ENCODE data around the gene CLDND2. TPM values are rescaled to one million over a fixed set of nuclear protein-coding genes. Genes with fewer than 3 reads are reported as not detected.
"Not testable (repeated sequence)": the region's sequence is repeated elsewhere in the genome, so short reads cannot be mapped to it uniquely, and the experiment has no call there.

CLDND2 gene, protein sequence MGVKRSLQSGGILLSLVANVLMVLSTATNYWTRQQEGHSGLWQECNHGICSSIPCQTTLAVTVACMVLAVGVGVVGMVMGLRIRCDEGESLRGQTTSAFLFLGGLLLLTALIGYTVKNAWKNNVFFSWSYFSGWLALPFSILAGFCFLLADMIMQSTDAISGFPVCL
- total RNA-seq (1.1 TPM), polyA plus RNA-seq (ENCODE audit: insufficient read depth, low read depth, low replicate concordance) (6.9 TPM)
- long read RNA-seq, donor 1 = 0 reads
- long read RNA-seq, donor 2 = 0 reads
- long read RNA-seq, donor 3 = 0 reads
- long read RNA-seq, donor 4 = 0 reads
- long read RNA-seq, donor 5 = 0 reads
- long read RNA-seq, donor 6 = 0 reads
- long read RNA-seq, donor 7 = 0 reads
- long read RNA-seq, donor 8 = 0 reads
- long read RNA-seq, donor 9 = 0 reads
- long read RNA-seq, donor 10 = 0 reads

DNA sequence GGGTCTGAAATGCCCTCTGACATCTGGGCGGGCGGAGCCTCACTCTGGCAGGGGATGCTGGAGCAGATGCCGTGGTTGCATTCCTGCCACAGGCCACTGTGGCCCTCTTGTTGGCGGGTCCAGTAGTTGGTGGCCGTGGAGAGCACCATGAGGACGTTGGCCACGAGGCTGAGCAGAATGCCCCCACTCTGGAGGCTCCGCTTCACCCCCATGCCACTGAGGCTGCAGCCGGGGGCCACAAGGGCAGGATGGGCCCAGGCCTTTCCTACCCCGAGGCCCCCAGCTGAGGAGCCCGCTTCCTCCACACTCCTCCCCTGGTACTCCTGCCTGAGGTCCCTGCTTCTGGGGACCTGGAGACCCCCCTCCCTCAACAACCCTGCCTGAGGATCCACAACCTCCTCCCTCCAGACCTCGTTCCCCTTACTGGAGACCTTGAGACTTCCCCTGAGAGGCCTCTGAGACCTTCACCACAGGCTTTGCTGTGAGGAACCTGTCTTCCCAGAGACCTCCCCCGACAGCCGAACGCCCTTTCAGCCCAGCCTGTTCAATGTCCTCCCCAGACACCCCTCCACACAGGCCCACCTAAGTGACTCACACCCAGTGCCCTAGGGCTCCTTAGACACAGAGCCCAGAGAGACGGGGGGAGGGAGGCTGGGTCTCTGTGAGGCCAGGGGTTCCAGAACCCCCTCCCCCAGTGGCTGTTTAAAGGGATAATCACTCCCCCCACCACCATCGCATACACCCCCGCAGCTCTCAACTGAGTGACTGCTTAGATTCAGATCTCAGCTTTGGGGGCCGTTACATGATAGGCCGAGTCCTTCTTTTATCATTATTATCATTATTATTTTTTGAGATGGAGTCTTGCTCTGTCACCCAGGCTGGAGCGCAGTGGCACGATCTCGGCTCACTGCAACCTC lies at the start of gene CLDND2:
CLDND2 (minus strand) TSS at position 638 of the 917 bp plus-strand sequence; CDS start at position 212, 426 bp downstream.
- DNase-seq (peak in 1 of 5 donors; percentile 25), FAIRE-seq (no peak)
- Histone ChIP-seq H3K9me3 (ENCODE audit: control insufficient read depth in 2 of 3, insufficient read depth in 1 of 3, low read length in 3 of 3) (no peaks in the 10 kb centered on the region), H3K4me1 (ENCODE audit: control insufficient read depth in 2 of 3, insufficient read depth in 2 of 3, low read depth in 1 of 3, low read length in 3 of 3) (peaks cover 0 to 17% (median 0%) of the 10 kb centered on the region in 3 donors), H3K4me3 (ENCODE audit: low read length in 3 of 3) (peak within 1 kb of the TSS; percentile 60 to 94 (median 70)), H3K27me3 (ENCODE audit: control insufficient read depth, insufficient read depth, low read length) (no peaks in the 10 kb centered on the region), H3K9ac (ENCODE audit: low read length in 3 of 3) (peak within 1 kb of the TSS; percentile 22 to 59 (median 55)), H3K36me3 (ENCODE audit: control insufficient read depth in 2 of 3, insufficient read depth in 3 of 3, low read length in 3 of 3) (no peaks in the 10 kb centered on the region), H3K27ac (ENCODE audit: low read depth in 2 of 2, low read length in 2 of 2) (peak within 1 kb of the TSS; percentile 63 to 68)
- TF ChIP-seq, protein P1, sequence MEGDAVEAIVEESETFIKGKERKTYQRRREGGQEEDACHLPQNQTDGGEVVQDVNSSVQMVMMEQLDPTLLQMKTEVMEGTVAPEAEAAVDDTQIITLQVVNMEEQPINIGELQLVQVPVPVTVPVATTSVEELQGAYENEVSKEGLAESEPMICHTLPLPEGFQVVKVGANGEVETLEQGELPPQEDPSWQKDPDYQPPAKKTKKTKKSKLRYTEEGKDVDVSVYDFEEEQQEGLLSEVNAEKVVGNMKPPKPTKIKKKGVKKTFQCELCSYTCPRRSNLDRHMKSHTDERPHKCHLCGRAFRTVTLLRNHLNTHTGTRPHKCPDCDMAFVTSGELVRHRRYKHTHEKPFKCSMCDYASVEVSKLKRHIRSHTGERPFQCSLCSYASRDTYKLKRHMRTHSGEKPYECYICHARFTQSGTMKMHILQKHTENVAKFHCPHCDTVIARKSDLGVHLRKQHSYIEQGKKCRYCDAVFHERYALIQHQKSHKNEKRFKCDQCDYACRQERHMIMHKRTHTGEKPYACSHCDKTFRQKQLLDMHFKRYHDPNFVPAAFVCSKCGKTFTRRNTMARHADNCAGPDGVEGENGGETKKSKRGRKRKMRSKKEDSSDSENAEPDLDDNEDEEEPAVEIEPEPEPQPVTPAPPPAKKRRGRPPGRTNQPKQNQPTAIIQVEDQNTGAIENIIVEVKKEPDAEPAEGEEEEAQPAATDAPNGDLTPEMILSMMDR (IDR thresholded peaks at IDR 0.05; ENCODE audit: borderline replicate concordance, extremely low read depth, insufficient read depth) = no peak
- intact Hi-C loops (cut with DNase I) = no loop called here

DNA sequence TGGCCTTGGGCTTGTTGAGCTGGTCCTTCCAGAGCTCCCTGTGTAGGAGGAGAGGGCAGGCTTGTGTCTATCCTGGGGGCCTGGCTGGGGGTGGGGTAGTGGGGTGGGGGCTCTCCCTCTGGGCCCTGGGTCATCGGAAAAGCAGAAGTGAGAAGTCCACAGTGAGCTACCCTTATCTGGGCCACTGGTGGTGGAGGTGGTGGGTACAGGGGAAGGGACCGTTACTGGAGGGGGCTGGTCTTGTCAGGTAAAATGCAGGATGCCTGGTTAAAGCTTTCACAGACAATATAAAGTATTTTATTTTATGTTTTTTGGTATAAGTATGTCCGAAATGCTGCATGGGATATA lies 49.0 kb upstream of the CLDND2 start:
- no peaks in the 10 kb centered on the region for H3K9me3 ChIP-seq (ENCODE audit: control insufficient read depth in 2 of 3, insufficient read depth in 1 of 3, low read length in 3 of 3)
- no peaks in the 10 kb centered on the region for H3K27me3 ChIP-seq (ENCODE audit: control insufficient read depth, insufficient read depth, low read length)
- FAIRE-seq (no peak), DNase-seq (peak in 1 of 5 donors; percentile 3)
- intact Hi-C loops (cut with DNase I) = no loop called here
- no peak overlapping the region for H3K4me3 ChIP-seq (ENCODE audit: low read length in 3 of 3)
- H3K36me3 ChIP-seq (ENCODE audit: control insufficient read depth in 2 of 3, insufficient read depth in 3 of 3, low read length in 3 of 3) = no peaks in the 10 kb centered on the region
- no peaks in the 10 kb centered on the region for H3K4me1 ChIP-seq (ENCODE audit: control insufficient read depth in 2 of 3, insufficient read depth in 2 of 3, low read depth in 1 of 3, low read length in 3 of 3)
- H3K27ac ChIP-seq (ENCODE audit: low read depth in 2 of 2, low read length in 2 of 2) = no peak overlapping the region
- TF ChIP-seq, protein P1 (IDR thresholded peaks at IDR 0.05; ENCODE audit: borderline replicate concordance, extremely low read depth, insufficient read depth) = no peak
- H3K9ac ChIP-seq (ENCODE audit: low read length in 3 of 3) = no peak overlapping the region

DNA sequence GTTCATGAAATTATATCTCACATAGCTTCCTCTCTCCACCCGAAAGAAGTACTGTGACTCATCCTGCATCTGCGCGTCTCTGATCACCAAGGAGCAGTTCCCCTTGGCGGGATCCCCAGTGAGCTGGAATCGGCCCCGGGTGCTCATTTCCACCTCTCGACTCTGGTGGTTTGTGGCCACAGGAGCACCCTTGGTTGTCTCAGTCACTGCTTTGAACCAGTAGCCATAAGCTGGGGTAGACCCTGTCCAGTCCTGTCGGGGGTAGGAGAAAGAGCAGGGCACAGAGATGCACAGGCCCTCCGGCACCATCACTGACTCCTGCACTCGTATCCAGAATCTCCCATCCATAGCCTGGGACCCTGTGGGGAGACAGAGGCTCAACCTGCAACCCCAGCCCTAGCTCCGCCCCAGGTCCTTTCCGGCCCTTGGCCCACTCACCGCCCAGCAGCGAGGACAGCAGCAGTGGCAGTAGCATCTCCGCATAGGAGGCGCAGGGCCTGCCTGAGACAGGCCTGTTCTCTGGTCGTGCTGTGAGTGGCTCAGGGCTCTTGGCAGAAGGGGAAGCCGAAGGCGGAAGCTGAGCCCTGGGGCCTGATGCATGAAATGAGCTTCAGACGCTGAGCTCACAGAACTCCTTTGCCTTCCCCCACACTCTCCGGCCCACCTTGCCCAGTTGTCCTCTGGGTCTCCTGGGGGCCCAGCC lies 48.5 kb upstream of the CLDND2 start, which contains the start of gene SIGLEC10:
SIGLEC10 (minus strand) TSS at position 536 of the 703 bp plus-strand sequence; CDS start at position 475, 61 bp downstream.
- Histone ChIP-seq H3K36me3 (ENCODE audit: control insufficient read depth in 2 of 3, insufficient read depth in 3 of 3, low read length in 3 of 3) (no peaks in the 10 kb centered on the region), H3K27me3 (ENCODE audit: control insufficient read depth, insufficient read depth, low read length) (no peaks in the 10 kb centered on the region), H3K27ac (ENCODE audit: low read depth in 2 of 2, low read length in 2 of 2) (no peak within 1 kb of the TSS), H3K9ac (ENCODE audit: low read length in 3 of 3) (no peak within 1 kb of the TSS), H3K9me3 (ENCODE audit: control insufficient read depth in 2 of 3, insufficient read depth in 1 of 3, low read length in 3 of 3) (no peaks in the 10 kb centered on the region), H3K4me1 (ENCODE audit: control insufficient read depth in 2 of 3, insufficient read depth in 2 of 3, low read depth in 1 of 3, low read length in 3 of 3) (no peaks in the 10 kb centered on the region), H3K4me3 (ENCODE audit: low read length in 3 of 3) (no peak within 1 kb of the TSS)
- DNase-seq = peak in 1 of 5 donors; percentile 80
- no peak for FAIRE-seq
- TF ChIP-seq, protein P1 (IDR thresholded peaks at IDR 0.05; ENCODE audit: borderline replicate concordance, extremely low read depth, insufficient read depth) = no peak
- intact Hi-C loops (cut with DNase I) = no loop called here

DNA sequence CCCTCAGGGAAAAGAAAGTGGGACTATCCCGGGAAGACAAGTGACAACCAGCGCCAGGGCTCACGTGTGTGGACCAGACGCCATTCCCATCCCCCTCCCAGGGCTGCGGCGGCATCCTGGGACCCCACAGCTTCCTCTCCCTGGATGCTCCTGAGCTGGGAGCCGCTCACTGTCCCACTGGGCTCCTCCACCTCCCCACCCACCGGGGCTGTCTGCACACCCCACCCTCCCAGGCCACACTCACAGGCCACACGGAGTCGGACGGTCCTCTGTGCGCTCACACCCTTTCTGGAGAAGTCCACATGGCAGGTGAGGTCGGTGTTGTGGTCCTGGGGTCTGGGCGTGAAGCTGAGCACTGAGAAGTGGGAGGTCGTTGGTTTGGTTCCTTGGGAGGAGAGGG lies 47.6 kb upstream of the CLDND2 start:
- H3K36me3 ChIP-seq (ENCODE audit: control insufficient read depth in 2 of 3, insufficient read depth in 3 of 3, low read length in 3 of 3); FAIRE-seq; H3K27ac ChIP-seq (ENCODE audit: low read depth in 2 of 2, low read length in 2 of 2); H3K4me3 ChIP-seq (ENCODE audit: low read length in 3 of 3); H3K9me3 ChIP-seq (ENCODE audit: control insufficient read depth in 2 of 3, insufficient read depth in 1 of 3, low read length in 3 of 3); H3K9ac ChIP-seq (ENCODE audit: low read length in 3 of 3); intact Hi-C loops (cut with DNase I); H3K4me1 ChIP-seq (ENCODE audit: control insufficient read depth in 2 of 3, insufficient read depth in 2 of 3, low read depth in 1 of 3, low read length in 3 of 3); H3K27me3 ChIP-seq (ENCODE audit: control insufficient read depth, insufficient read depth, low read length): not testable (repeated sequence)
- DNase-seq = peak in 1 of 5 donors; percentile 66

Measured in kidney (tissue), 22 donors.